HG03097 (cell line): ENCODE results near the gene EXD3.

ENCODE experiments used
- ATAC-seq: cut with Tn5 transposase; IDR thresholded peaks from one replicate; pipeline ENCODE4 v1.9.1; 2021; ENCODE audit not compliant: unreplicated experiment, low FRiP score

EXD3 gene

GRCh38 chr9:137447722-137448601 lies 25.0 kb upstream of the EXD3 start:
- no peak for ATAC-seq

DNA sequence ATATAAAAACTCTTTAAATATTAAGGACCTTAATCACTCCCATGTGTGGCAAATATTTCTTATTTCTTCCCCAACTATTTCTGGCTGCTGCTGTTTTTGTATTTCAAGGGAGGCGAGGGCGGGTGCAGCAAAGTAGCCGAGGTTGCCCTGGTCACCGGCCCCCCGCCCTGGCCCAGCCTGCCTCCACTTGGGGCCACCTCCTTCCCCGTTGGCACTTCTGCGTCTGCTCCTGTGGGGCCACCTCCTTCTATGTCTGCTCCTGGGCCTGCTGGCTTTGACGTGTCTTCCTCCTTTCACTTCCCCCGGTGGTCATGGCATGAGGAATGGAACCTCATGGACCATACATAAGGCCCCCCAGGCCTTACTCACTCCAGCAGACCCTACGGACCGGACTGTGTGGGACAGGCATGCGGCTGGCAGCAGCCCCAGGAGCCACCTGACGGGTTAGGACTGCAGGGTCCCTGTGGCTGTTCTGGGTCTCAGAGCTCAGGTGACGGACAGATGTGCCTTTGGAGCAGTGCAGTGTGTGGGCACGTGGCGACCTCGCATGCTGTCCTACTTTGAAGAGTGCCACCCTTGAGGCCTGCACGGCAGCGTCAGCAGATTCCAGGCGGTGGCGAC lies 24.0 kb upstream of the EXD3 start:
- ATAC-seq: no peak

GRCh38 chr9:137445930-137446431 lies 23.0 kb upstream of the EXD3 start:
- ATAC-seq: no peak

DNA sequence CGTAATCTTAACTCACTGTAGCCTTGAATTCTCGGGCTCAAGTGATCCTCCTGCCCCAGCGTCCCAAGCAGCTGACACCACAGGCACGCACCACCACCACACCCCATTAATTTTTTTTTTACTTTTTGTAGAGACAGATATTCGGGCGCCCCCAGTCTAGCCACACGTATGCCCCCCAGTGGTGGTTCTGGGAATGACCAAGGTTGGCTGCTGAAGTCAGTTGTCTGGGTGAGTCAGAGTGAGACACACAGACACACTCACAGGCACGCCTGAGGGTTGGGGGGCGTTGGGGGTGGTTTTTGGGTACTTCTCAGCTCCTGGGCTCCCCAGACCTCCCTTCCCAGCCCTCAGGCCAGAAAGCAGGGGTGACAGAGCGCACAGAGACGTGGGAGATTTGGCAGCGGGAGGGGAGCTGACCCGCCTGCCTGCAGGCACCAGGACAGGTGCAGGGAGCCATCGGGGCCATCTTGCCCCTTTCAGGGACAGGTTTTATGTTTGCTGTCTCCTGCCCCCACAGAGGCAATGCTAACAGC lies 22.4 kb upstream of the EXD3 start:
- no peak for ATAC-seq

DNA sequence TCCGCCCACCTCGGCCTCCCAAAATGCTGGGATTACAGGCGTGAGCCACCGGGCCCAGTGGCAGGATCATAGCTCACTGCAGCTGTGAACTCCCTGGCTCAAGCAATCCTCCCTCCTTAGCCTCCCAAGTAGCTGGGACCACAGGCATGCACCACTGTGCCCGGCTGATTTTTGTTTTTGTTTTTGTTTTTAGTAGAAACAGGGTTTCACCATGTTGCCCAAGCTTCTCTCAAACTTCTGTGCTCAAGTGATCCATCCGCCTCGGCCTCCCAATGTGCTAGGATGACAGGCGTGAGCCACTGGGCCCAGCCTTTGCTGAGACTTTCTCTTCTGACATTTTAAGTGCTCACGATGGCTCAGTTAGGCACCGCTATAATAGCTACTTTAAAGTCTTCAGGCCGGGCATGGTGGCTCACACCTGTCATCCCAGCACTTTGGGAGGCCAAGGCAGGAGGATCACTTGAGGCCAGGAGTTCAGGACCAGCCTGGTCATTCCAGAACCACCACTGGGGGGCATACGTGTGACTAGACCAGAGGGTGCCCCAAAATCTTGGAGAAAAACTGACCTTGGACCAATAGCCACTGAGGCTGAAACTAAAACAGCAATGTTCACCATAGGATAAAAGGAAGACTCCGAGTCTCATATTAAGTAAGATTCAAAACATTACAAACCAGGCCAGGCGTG lies 21.3 kb upstream of the EXD3 start:
- no peak for ATAC-seq

DNA sequence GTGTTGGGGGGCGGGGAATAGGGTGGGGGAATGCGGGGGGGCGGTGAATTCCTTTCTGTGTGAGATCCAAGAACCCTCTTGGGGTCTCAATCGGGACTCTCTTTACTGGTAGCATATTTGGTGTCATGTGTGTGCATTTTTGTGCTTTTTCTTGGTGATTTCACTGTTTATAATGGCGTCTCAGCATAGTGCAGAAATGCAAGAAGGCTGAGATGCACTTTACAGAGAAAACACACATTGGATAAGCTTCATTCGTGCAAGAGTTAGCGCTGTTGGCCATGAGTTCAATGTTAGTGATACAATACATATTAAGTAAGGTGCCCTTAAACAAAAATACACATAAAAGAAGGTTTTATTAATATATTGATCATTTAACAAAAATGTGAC lies 19.0 kb upstream of the EXD3 start:
- ATAC-seq: no peak

- no peak for ATAC-seq
Observed at GRCh38 chr9:137441289-137441934, 18.4 kb upstream of the EXD3 start, which contains the start of gene ENTPD8. Gene ENTPD8, minus strand, starts transcription at chr9:137441357. Its CDS starts 3,072 bp downstream, at chr9:137438285.

DNA sequence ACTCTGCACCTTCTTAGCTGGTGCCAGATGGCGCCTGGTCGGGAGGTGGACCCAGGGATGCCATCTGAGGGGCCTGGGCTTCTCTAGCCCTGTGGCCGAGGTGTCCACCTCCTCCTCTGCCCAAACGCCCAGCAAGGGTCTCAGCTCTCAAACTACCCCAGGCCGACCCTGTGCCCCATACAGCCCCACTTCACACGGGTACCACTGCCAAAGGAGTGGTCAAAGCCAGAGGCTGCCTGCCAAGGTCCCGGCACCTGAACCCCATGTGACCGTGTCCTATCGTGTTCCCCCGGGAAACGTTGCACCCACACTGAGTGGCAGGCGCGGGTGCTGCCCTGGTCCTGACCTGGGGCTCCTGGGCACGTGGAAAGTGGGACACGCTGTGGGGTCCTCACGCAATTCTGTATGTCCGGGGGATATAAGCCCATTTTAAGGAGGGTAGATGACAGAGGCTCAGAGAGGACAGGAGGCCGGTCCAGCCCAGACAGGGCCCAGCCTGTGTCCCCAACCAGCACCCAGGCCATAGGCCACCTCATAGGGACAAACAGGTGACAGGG lies 16.3 kb upstream of the EXD3 start:
- ATAC-seq: no peak

GRCh38 chr9:137438591-137439157 lies 15.7 kb upstream of the EXD3 start:
- no peak for ATAC-seq

DNA sequence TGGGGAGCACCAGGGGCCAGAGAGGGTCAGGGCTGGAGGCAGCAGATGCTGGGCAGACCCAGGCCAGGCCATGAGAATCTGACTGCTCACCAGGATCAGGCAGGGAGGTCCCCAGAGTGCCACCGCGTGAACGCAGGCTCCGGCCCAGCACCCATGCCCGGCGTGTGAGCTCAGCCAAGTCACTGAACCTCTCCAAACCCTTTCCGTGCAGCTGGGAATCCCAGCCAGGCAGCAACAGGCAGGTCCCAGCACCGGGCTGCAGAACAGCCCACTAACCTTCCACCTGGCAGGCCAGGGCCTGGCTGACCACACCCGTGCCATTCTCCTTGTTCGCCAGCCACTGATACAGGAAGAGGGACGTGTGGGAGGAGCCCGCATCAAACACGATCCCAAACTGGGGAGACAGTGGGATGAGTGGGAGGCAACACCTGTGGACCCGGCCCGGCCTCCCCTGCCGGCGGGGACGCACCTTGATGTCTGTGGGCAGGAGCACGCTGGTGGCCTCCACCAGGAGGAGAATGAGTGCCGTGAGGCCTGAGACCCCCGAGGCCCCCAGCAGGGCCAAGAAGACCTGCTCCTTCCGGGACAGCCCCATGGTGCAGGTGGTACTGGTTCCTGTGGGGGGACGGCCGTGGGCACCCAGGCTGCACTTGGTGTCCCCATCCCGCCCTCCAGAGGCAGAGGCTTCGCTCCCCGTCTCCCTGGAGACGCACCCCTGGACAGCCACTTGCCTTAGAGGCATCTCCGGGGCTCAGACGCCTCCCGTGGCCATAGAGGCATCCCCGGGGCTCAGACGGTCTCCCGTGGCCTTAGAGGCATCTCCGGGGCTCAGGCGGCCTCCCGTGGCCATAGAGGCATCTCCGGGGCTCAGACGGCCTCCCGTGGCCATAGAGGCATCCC lies 15.0 kb upstream of the EXD3 start:
- ATAC-seq: no peak

GRCh38 chr9:137436761-137437600 lies 14.0 kb upstream of the EXD3 start:
- ATAC-seq: no peak

- no peak for ATAC-seq
Observed at GRCh38 chr9:137435980-137436760, 13.2 kb upstream of the EXD3 start.

DNA sequence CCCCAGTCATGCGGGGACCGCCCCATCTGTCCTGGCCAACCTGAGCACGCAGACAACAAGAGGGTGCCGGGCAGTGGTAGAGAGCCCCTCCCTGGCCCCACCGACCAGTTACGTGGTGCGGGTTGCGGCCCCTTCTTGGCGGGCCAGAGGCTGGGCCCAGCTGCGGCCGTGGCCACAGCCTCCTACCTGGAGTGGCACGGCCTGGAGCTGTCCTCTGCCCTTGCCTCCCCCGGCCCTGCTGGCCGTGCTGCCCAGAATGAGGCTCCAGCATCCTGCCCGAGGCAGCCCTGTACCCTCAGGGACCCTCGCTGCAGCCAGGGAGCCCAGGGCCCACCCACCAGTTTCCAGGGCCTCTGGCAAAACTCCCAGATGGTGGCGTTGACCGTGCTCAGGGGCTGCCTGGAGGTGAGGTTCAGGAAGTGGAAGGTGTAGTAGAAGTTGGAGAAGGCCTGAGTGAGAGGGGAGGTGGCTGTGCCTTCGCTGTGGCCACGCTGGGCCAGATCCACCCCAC lies 12.5 kb upstream of the EXD3 start:
- no peak for ATAC-seq

DNA sequence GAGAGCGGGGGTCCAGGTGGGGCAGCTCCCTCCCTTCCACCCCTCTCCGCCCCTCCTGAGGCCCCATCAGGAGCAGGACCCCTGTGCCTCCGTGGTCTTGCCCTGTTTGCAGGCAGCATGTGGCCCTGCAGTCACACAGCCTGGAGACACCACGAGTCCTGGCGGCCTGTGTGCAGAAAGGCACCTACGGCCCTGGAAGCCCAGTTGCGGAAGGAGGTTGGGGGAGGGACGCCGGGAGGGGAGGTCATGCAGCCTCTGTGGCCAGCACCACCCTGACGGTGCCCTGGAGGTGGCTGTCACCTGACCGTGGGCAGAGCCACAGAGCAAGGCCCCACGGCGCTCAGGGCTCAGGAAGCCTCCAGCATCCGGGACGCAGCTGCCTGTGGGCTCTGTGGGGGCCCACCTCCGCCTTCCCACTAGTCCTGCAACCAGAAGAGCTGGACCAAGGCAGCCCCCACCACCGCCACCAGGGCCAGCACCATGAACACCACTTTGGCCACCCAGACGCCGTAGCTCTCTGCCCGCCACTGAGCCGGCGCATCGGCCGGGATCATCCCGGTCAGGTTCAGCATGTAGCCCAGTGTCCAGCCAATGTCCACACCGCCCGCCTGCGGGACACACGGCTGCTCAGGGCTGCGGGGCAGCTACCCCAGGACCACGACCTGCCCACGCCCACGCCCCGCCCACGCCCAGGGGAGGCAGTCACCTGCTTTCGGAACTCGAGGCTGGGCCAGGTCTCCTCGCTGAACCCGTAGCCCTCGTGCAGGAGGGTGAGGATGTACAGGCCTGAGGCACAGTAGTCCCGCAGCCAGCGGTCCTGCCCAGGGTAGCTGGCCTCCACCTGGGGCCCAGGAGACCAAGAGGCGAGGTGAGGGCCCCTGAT lies 11.8 kb upstream of the EXD3 start:
- no peak for ATAC-seq

DNA sequence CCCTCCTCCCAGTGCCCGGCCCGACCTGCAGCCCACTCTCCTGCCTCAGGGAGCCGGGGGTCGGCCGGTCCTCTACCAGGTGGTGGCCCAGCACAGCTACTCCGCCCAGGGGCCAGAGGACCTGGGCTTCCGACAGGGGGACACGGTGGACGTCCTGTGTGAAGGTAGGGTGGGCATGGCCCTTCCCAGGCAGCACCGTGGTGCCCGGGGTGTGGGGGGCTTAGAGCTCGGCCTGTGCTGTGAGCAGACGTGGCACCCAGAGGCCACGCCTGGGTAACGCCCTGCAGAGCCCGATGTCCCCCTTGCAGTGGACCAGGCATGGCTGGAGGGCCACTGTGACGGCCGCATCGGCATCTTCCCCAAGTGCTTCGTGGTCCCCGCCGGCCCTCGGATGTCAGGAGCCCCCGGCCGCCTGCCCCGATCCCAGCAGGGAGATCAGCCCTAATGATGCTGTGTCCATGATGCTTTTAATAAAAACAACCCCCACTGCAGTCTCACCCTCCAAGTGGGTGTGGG lies 11.0 kb upstream of the EXD3 start:
- ATAC-seq: no peak

- ATAC-seq: no peak
Observed at GRCh38 chr9:137433349-137433915, 10.5 kb upstream of the EXD3 start.
